HG03139 (cell line): Measurements from ENCODE around the gene FAM153A.
"Not testable (repeated sequence)": the region's sequence is repeated elsewhere in the genome, so short reads cannot be mapped to it uniquely, and the experiment has no call there.

Experiments
- ATAC-seq: cut with Tn5 transposase; IDR thresholded peaks from one replicate; pipeline ENCODE4 v1.9.1; 2021; ENCODE audit not compliant: unreplicated experiment

FAM153A gene

GRCh38 chr5:177782792-177783633 is at the start of gene FAM153A:
Gene FAM153A, minus strand, starts transcription at chr5:177782899.
- ATAC-seq, result not testable (repeated sequence)

- not testable (repeated sequence) for ATAC-seq
Measured at GRCh38 chr5:177832287-177832686, 49.6 kb upstream of the FAM153A start.

- ATAC-seq, result not testable (repeated sequence)
Measured at GRCh38 chr5:177826073-177826472, 43.4 kb upstream of the FAM153A start.

GRCh38 chr5:177824776-177825175 is 42.1 kb upstream of the FAM153A start:
- ATAC-seq, result not testable (repeated sequence)

GRCh38 chr5:177822489-177822888 is 39.8 kb upstream of the FAM153A start:
- not testable (repeated sequence) for ATAC-seq

GRCh38 chr5:177819664-177820063 is 37.0 kb upstream of the FAM153A start:
- ATAC-seq, result not testable (repeated sequence)

- not testable (repeated sequence) for ATAC-seq
Measured at GRCh38 chr5:177812814-177813425, 30.2 kb upstream of the FAM153A start.

GRCh38 chr5:177812160-177812743 is 29.6 kb upstream of the FAM153A start:
- ATAC-seq, result not testable (repeated sequence)

- ATAC-seq, result not testable (repeated sequence)
Measured at GRCh38 chr5:177809209-177809913, 26.7 kb upstream of the FAM153A start.

- ATAC-seq, result not testable (repeated sequence)
Measured at GRCh38 chr5:177808420-177808819, 25.7 kb upstream of the FAM153A start.

- not testable (repeated sequence) for ATAC-seq
Measured at GRCh38 chr5:177807265-177807664, 24.6 kb upstream of the FAM153A start.

- ATAC-seq, result not testable (repeated sequence)
Measured at GRCh38 chr5:177801427-177801826, 18.7 kb upstream of the FAM153A start.

GRCh38 chr5:177798237-177798840 is 15.6 kb upstream of the FAM153A start:
- ATAC-seq, result not testable (repeated sequence)

GRCh38 chr5:177793272-177793671 is 10.6 kb upstream of the FAM153A start:
- not testable (repeated sequence) for ATAC-seq

GRCh38 chr5:177791649-177792048 is 8.9 kb upstream of the FAM153A start:
- ATAC-seq, result not testable (repeated sequence)

- not testable (repeated sequence) for ATAC-seq
Measured at GRCh38 chr5:177782169-177782568, 530 bp downstream of the FAM153A start.

GRCh38 chr5:177771206-177771605 is 11.5 kb downstream of the FAM153A start:
- not testable (repeated sequence) for ATAC-seq

GRCh38 chr5:177770646-177771045 is 12.1 kb downstream of the FAM153A start:
- ATAC-seq, result not testable (repeated sequence)

GRCh38 chr5:177763737-177764508 is 18.8 kb downstream of the FAM153A start:
- ATAC-seq, result not testable (repeated sequence)

- ATAC-seq, result not testable (repeated sequence)
Measured at GRCh38 chr5:177760954-177761353, 21.7 kb downstream of the FAM153A start.
